GM23248 (cell line): ENCODE results near the gene VWA5B1.

ENCODE experiments used
- EZH2 ChIP-seq: fragments of 200-600 bp; sonication (generic); IDR thresholded peaks from 2 replicates; pipeline ENCODE4 v1.6.1; 2018; ENCODE audit warnings: antibody characterized with exemption, mild to moderate bottlenecking; ENCODE audit not compliant: insufficient read depth, poor library complexity, severe bottlenecking
- EZH2phosphoT487 ChIP-seq: fragments of 200-600 bp; sonication (generic); IDR thresholded peaks from 2 replicates; pipeline ENCODE4 v1.6.1; 2018; ENCODE audit warnings: antibody characterized with exemption, moderate library complexity, mild to moderate bottlenecking, low read depth; ENCODE audit not compliant: insufficient read depth

DNA sequence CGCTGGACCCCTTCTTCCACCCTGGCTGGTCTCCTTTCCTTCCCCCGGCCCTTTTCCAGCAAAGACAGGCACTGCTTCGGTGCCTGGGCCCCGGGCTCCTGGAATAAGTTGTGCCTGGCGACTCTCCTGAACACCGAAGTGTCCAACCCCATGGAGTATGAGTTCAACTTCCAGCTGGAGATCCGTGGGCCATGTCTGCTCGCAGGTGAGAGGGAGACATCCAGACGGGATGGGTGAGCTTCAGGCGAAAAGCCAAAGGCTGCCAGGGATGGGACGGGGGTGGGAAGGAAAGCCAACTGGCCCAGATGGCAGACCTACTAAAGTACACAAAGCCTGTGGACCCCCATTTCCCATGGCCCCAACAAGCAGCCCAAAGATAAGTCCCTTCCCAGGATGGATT lies 26.8 kb downstream of the VWA5B1 start:
- TF ChIP-seq EZH2phosphoT487, result no peak
- TF ChIP-seq EZH2, result no peak
